ENCODE results near the gene TIMM50.
"Not testable (repeated sequence)": the region's sequence is repeated elsewhere in the genome, so short reads cannot be mapped to it uniquely, and the experiment has no call there.

TIMM50 gene

GRCh38 chr19:39480337-39481228, at the start of gene TIMM50:
Gene TIMM50, plus strand, starts transcription at chr19:39480838. Its CDS starts 16 bp downstream, at chr19:39480854.
- DNase-seq, result peak; percentile 97

GRCh38 chr19:39432677-39433025, 48.0 kb upstream of the TIMM50 start:
- no peak for DNase-seq

GRCh38 chr19:39433480-39434079, 47.1 kb upstream of the TIMM50 start:
- no peak for DNase-seq

- DNase-seq, result no peak
These were observed 46.2 kb upstream of the TIMM50 start for GRCh38 chr19:39434123-39435076.

GRCh38 chr19:39435499-39436349, 44.9 kb upstream of the TIMM50 start, which contains the start of gene RPS16:
Gene RPS16, minus strand, starts transcription at chr19:39435949. Its CDS starts 54 bp downstream, at chr19:39435895.
- peak; percentile 95 for DNase-seq

GRCh38 chr19:39436350-39436716, 44.3 kb upstream of the TIMM50 start:
- no peak for DNase-seq

GRCh38 chr19:39438270-39438934, 42.2 kb upstream of the TIMM50 start:
- no peak for DNase-seq

GRCh38 chr19:39444598-39445195, 35.9 kb upstream of the TIMM50 start:
- no peak for DNase-seq

GRCh38 chr19:39445196-39446111, 35.2 kb upstream of the TIMM50 start, which contains the start of gene SUPT5H:
Gene SUPT5H, plus strand, starts transcription at chr19:39445582. Its CDS starts 309 bp downstream, at chr19:39445891.
- DNase-seq, result peak; percentile 96

- no peak for DNase-seq
These were observed 34.1 kb upstream of the TIMM50 start for GRCh38 chr19:39446365-39447084.

GRCh38 chr19:39448271-39448670, 32.4 kb upstream of the TIMM50 start:
- no peak for DNase-seq

- DNase-seq, result no peak
These were observed 31.4 kb upstream of the TIMM50 start for GRCh38 chr19:39449116-39449797.

- not testable (repeated sequence) for DNase-seq
These were observed 29.4 kb upstream of the TIMM50 start for GRCh38 chr19:39451257-39451656.

GRCh38 chr19:39463403-39463802, 17.2 kb upstream of the TIMM50 start:
- no peak for DNase-seq

- no peak for DNase-seq
These were observed 14.5 kb upstream of the TIMM50 start for GRCh38 chr19:39465956-39466747.

GRCh38 chr19:39467941-39468340, 12.7 kb upstream of the TIMM50 start:
- no peak for DNase-seq

GRCh38 chr19:39469036-39469435, 11.6 kb upstream of the TIMM50 start:
- no peak for DNase-seq

GRCh38 chr19:39469567-39469966, 11.1 kb upstream of the TIMM50 start:
- DNase-seq, result no peak
